HepG2 (cell line): ENCODE results near the gene ACSS2. TPM values are rescaled to one million over a fixed set of nuclear protein-coding genes. Genes with fewer than 3 reads are reported as not detected.
A peak's percentile ranks its signal among the peaks of the same experiment; 100 is the strongest.

ENCODE experiments used
- BCLAF1 ChIP-seq: fragments of 450-650 bp; IDR thresholded peaks from 2 replicates; pipeline ENCODE4 v1.6.1; 2017; ENCODE audit warnings: mild to moderate bottlenecking
- JDP2 ChIP-seq: sonication (generic); formaldehyde crosslinking; IDR thresholded peaks from 2 replicates; pipeline ENCODE4 v1.8.1; 2022; ENCODE audit warnings: missing genetic modification reagents, borderline replicate concordance
- KDM2A ChIP-seq: sonication (generic); formaldehyde crosslinking; IDR thresholded peaks from 2 replicates; pipeline ENCODE4 v1.4.0; 2020; ENCODE audit warnings: low read depth, missing genetic modification reagents, borderline replicate concordance
- MAF1 ChIP-seq: sonication (generic); formaldehyde crosslinking; IDR thresholded peaks from 2 replicates; pipeline ENCODE4 v1.5.0; 2020; ENCODE audit warnings: missing genetic modification reagents, borderline replicate concordance
- NBN ChIP-seq: fragments of 450-650 bp; conservative IDR thresholded peaks from 2 replicates; pipeline ENCODE4 v1.6.1; 2017
- SETDB1 ChIP-seq: sonication (generic); formaldehyde crosslinking; IDR thresholded peaks from 2 replicates; pipeline ENCODE4 v1.5.1; 2020; ENCODE audit warnings: missing genetic modification reagents, mild to moderate bottlenecking, borderline replicate concordance
- SKI ChIP-seq: fragments of 450-650 bp; IDR thresholded peaks from one replicate; pipeline ENCODE4 v1.6.1; 2018; ENCODE audit warnings: mild to moderate bottlenecking; ENCODE audit not compliant: partially characterized antibody
- SMYD3 ChIP-seq: sonication (generic); formaldehyde crosslinking; IDR thresholded peaks from 2 replicates; pipeline ENCODE4 v1.8.1; 2023; ENCODE audit warnings: mild to moderate bottlenecking, missing genetic modification reagents
- ZFX ChIP-seq: sonication (generic); formaldehyde crosslinking; IDR thresholded peaks from 2 replicates; pipeline ENCODE4 v1.4.0; 2020; ENCODE audit warnings: mild to moderate bottlenecking, low read depth, missing genetic modification reagents, moderate library complexity
- ZNF569 ChIP-seq: sonication (generic); formaldehyde crosslinking; IDR thresholded peaks from 2 replicates; pipeline ENCODE4 v1.5.0; 2020; ENCODE audit warnings: mild to moderate bottlenecking, missing genetic modification reagents, moderate library complexity, borderline replicate concordance
- ZNF646 ChIP-seq: sonication (generic); formaldehyde crosslinking; IDR thresholded peaks from 2 replicates; pipeline ENCODE4 v1.9.0; 2021; ENCODE audit warnings: mild to moderate bottlenecking, missing genetic modification reagents
- polyA plus RNA-seq, 8 experiments: library from polyadenylated mRNA; depleted of rRNA in 3 of 8; stranded (reverse) in 7 of 8; unstranded in 1 of 8; fragments of >200 nt; fragmentation: Illumina TruSeq in 4 of 8; extraction: Trizol in 4 of 8; gene quantifications; 2 replicates each; pipeline versions ENCODE4 v1.2.1 to v1.2.3, GENCODE V29; 2011 to 2016; ENCODE audit warnings: low read depth in 4 of 8, missing spikeins in 1 of 8, mixed read lengths in 1 of 8; ENCODE audit not compliant: insufficient read depth in 1 of 8
- total RNA-seq, 5 experiments: library from RNA; depleted of rRNA; stranded (reverse); fragments of >200 nt; fragmentation: Illumina TruSeq; extraction: Trizol; gene quantifications; 2 replicates each; pipeline ENCODE4 v1.2.3, GENCODE V29; 2016; ENCODE audit warnings: low read depth in 1 of 5
- TF ChIP-seq, protein P1 (sequence below), 2 experiments: fragments of 450-650 bp in 1 of 2; sonication (generic) in 1 of 2; formaldehyde crosslinking; IDR thresholded peaks; 2 replicates each; pipeline versions ENCODE4 v1.5.0 to v1.8.0; 2020 to 2022; ENCODE audit warnings: mild to moderate bottlenecking in 1 of 2, missing genetic modification reagents in 1 of 2
- TF ChIP-seq, protein P2 (sequence below): sonication (generic); formaldehyde crosslinking; IDR thresholded peaks from 2 replicates; pipeline ENCODE4 v1.8.0; 2022; ENCODE audit warnings: missing genetic modification reagents, mild to moderate bottlenecking, borderline replicate concordance

The ACSS2 gene
- total and polyA plus RNA-seq, 2 of the 13 experiments (the other 11 are each of a cell fraction or from before 2014, with no cell fraction given), result 72.8 to 89.7 TPM

DNA sequence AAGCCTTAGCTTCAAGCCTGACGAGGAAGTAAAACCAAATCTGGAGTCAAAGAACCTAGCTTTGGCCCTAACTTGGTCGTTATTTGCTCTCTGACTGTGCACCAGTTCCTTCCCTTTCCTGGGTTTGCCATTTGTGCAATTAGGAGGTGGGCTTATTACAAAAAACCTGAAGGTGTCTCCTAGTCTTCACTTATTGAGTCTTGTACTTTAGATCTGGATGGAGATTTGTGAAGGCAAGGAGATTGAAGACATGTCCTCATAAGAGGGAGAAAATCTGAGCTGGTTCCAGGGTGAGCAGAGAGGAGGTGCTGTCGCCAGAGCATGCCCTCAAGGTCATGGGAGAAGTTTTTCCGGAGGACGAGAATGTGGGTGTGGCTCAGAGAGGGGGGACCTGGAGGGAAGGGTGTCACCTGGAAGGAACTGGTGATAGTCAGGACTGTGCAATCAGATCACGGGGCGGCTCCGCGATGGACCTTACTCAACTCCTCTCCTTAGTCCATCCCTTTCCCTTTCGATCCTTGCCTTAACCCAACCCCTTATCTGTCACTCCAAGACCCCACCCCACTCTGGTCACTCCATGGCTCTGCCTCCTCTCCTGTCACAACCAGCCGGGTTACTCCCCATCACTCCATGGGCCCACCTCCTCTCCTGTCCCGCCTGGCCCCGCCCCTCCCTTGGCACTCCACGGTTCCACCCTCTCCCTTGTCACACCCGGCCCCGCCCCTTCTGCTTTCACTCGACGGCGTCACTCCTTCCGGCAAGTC lies 588 bp upstream of the ACSS2 start (continued):
- TF ChIP-seq, protein P1, sequence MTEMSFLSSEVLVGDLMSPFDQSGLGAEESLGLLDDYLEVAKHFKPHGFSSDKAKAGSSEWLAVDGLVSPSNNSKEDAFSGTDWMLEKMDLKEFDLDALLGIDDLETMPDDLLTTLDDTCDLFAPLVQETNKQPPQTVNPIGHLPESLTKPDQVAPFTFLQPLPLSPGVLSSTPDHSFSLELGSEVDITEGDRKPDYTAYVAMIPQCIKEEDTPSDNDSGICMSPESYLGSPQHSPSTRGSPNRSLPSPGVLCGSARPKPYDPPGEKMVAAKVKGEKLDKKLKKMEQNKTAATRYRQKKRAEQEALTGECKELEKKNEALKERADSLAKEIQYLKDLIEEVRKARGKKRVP (CRISPR knock-in tag; IDR thresholded peaks at IDR 0.05), result no peak
- TF ChIP-seq KDM2A (CRISPR knock-in tag) (no peak; the same call in 1 of the 2 replicates), SMYD3 (CRISPR knock-in tag) (0 out of 2 replicates have a peak, but pooled peaks have one; percentile 0), ZNF569 (CRISPR knock-in tag) (no peak), ZFX (CRISPR knock-in tag) (no peak), NBN (no peak), SETDB1 (CRISPR knock-in tag) (no peak), JDP2 (no peak), MAF1 (no peak), ZNF646 (CRISPR knock-in tag) (no peak), BCLAF1 (no peak), SKI (no peak)
- TF ChIP-seq, protein P2, sequence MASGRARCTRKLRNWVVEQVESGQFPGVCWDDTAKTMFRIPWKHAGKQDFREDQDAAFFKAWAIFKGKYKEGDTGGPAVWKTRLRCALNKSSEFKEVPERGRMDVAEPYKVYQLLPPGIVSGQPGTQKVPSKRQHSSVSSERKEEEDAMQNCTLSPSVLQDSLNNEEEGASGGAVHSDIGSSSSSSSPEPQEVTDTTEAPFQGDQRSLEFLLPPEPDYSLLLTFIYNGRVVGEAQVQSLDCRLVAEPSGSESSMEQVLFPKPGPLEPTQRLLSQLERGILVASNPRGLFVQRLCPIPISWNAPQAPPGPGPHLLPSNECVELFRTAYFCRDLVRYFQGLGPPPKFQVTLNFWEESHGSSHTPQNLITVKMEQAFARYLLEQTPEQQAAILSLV, result no peak; the same call in 1 of the 2 replicates
